ENCODE results near the gene UBE2J2. TPM values are rescaled to one million over a fixed set of nuclear protein-coding genes. Genes with fewer than 3 reads are reported as not detected.
"Not testable (repeated sequence)": the region's sequence is repeated elsewhere in the genome, so short reads cannot be mapped to it uniquely, and the experiment has no call there.

The UBE2J2 gene
- total RNA-seq, 2 donors from 2014 or later, result 50.6 to 57.7 TPM

DNA sequence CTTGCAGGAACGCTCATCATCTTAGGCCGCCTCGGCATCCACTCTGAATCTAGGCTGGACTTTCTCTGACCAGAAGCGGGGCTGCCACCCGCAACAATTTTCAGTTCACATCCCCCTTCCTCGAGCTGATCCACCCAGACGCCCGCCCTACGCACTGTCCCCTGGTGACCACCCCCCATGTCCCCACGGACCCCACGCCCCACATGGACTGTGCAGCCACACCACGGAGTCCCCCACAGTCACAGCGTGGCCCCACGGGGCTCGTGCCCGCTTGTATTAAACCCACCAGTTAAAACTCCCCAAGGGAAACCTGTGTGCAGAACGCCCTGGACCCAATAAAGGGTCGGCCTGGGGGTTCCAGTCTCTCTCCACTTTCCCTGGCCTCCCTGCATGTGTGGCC lies 14.1 kb downstream of the UBE2J2 start:
- Mint-ChIP-seq H3K4me1 (peaks cover 22% of the 10 kb centered on the region), H3K4me3 (no peak overlapping the region), H3K27ac (peak overlapping the region; percentile 86), H3K27me3 (no peaks in the 10 kb centered on the region), H3K36me3 (ENCODE audit: low read depth) (no peaks in the 10 kb centered on the region)
- DNase-seq (no peak), ATAC-seq (no peak)
- H3K9me3 ChIP-seq (ENCODE audit: control insufficient read depth, low read length, poor library complexity, severe bottlenecking), result no peaks in the 10 kb centered on the region

- ATAC-seq (no peak), DNase-seq (no peak)
- no peaks in the 10 kb centered on the region for H3K27me3 Mint-ChIP-seq
- H3K4me3 Mint-ChIP-seq, result no peak overlapping the region
- peaks cover 22% of the 10 kb centered on the region for H3K4me1 Mint-ChIP-seq
- H3K9me3 ChIP-seq (ENCODE audit: control insufficient read depth, low read length, poor library complexity, severe bottlenecking), result no peaks in the 10 kb centered on the region
- H3K36me3 Mint-ChIP-seq (ENCODE audit: low read depth), result no peaks in the 10 kb centered on the region
- no peak overlapping the region for H3K27ac Mint-ChIP-seq
These were observed 14.6 kb downstream of the UBE2J2 start for GRCh38 chr1:1259119-1259488.

DNA sequence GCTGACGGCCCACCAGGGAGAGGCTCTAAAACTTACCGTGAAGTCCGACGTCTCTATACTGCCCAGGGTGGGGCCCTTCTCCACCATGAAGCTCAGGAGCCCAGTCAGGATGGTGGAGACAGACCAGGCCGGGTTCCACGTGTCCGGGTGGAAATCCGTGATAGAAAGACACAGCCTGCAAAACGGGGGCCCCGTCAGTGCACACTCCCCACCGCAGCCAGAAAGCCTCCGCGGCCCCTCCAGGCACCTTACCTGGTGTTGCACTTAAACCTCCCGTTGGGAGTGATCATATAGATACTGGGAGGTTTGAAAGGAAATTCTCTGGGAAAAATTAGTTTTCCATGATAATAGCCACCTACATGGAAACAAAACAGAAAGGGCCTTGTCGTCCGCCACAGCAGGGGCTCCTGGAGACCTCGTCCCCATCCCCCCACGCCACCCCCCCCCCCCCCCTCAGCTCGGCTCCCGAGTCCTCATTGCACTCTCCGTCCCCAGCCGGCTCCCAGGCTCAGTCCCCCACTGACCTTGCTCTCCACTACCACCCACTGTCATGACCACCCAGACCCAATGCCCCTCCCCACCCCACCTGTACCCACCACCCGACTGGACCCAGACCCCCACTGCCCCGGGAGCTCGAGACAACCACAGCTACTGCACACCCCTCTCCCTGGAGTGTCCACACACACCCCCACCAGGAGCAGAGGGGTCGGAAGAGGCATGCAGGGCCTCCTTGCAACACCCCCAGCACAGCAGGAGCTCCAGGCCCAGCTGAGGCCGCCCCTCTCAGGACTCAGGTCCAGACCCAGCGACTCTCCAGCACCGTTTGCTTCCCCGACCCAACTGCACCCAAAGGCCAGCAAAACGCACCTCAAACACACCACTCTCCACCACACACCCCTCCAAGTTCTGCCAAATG lies 16.4 kb downstream of the UBE2J2 start:
- DNase-seq (no peak), ATAC-seq (no peak)
- Mint-ChIP-seq H3K4me3 (no peak overlapping the region), H3K27ac (no peak overlapping the region), H3K27me3 (no peaks in the 10 kb centered on the region), H3K4me1 (peaks cover 24% of the 10 kb centered on the region), H3K36me3 (ENCODE audit: low read depth) (no peaks in the 10 kb centered on the region)
- H3K9me3 ChIP-seq (ENCODE audit: control insufficient read depth, low read length, poor library complexity, severe bottlenecking), result no peaks in the 10 kb centered on the region

DNA sequence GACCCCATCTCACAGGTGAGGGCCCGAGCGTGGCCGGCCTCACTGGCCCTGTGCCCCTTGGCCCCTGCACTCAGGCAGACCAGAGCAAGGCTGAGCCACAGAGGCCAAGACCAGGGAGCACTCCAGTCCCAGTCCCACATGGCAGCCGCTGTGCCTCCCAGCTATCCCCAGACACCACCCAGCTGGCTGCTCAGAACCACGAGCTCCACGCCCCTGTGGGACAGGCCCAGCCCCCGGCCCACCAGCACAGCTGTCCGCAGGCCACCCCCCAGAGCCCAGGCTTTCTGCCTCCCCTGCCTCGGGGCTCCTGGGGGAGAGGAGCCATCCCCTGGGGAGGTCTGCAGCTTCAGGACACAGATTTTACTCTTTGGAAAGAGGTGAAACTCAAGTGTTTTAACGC lies 18.0 kb downstream of the UBE2J2 start:
- peak overlapping the region; percentile 61 for H3K27ac Mint-ChIP-seq
- peaks cover 22% of the 10 kb centered on the region for H3K4me1 Mint-ChIP-seq
- H3K4me3 Mint-ChIP-seq, result no peak overlapping the region
- H3K27me3 Mint-ChIP-seq, result no peaks in the 10 kb centered on the region
- no peaks in the 10 kb centered on the region for H3K9me3 ChIP-seq (ENCODE audit: control insufficient read depth, low read length, poor library complexity, severe bottlenecking)
- H3K36me3 Mint-ChIP-seq (ENCODE audit: low read depth), result no peaks in the 10 kb centered on the region
- ATAC-seq, result no peak
- no peak for DNase-seq

- H3K4me3 Mint-ChIP-seq, result no peak overlapping the region
- ATAC-seq (no peak), DNase-seq (no peak)
- no peaks in the 10 kb centered on the region for H3K27me3 Mint-ChIP-seq
- peaks cover 21% of the 10 kb centered on the region for H3K4me1 Mint-ChIP-seq
- H3K27ac Mint-ChIP-seq, result peak overlapping the region; percentile 61
- H3K36me3 Mint-ChIP-seq (ENCODE audit: low read depth), result no peaks in the 10 kb centered on the region
- no peaks in the 10 kb centered on the region for H3K9me3 ChIP-seq (ENCODE audit: control insufficient read depth, low read length, poor library complexity, severe bottlenecking)
These were observed 18.6 kb downstream of the UBE2J2 start for GRCh38 chr1:1255078-1255477.

DNA sequence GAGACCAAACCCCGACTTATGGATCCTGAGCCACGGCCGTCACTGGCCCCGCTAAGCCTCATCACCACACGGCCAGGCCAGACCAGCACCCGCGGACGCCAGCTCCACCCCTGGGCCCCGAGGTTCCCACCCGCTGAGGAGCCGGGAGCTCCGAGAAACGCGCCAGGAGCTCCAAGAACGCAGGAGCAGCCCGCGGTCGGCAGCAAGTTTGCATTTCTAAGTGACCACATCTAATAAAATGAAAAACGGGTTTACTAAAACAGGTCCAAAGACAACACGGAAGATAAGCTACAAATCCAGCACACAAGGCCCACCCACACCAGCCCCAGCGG lies 19.0 kb downstream of the UBE2J2 start:
- DNase-seq (no peak), ATAC-seq (no peak)
- peaks cover 17% of the 10 kb centered on the region for H3K4me1 Mint-ChIP-seq
- peak overlapping the region; percentile 61 for H3K27ac Mint-ChIP-seq
- H3K36me3 Mint-ChIP-seq (ENCODE audit: low read depth), result no peaks in the 10 kb centered on the region
- H3K9me3 ChIP-seq (ENCODE audit: control insufficient read depth, low read length, poor library complexity, severe bottlenecking), result no peaks in the 10 kb centered on the region
- no peaks in the 10 kb centered on the region for H3K27me3 Mint-ChIP-seq
- no peak overlapping the region for H3K4me3 Mint-ChIP-seq

DNA sequence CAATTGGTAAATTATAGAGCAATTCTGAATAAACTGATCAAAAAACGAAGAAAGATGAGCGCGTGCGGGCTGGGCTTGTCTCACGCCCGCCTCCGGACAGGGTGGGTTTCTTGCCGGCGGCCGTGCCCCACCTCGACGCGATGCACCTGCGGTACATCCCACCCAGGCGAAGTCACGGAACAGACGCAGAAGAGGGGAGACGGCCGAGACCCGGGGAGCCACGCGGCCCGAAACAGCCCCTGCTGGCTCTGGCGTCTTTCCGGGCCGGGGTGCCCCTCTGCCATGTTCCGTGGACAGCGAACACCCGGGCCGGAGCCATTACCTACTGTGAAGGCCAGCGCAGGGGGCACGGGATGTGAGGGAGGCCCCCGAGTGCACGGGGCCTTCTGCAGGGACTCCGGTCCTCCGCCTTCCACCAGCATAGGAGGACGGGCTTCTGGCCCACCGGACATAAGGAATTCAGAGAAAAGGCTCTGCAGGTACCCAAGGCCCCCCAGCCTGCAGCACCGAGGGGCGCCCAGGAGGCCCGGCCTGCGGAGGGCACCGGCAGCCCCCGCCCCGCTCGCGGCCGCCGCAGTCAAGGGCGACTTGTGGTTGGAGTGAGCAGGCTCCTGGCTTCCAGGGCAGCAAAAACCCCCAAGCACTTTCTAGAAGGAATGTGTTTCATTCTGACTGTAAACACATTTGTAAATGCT lies 19.5 kb downstream of the UBE2J2 start:
- DNase-seq, result no peak
- no peaks in the 10 kb centered on the region for H3K36me3 Mint-ChIP-seq (ENCODE audit: low read depth)
- H3K27ac Mint-ChIP-seq, result peak overlapping the region; percentile 61
- peaks cover 14% of the 10 kb centered on the region for H3K4me1 Mint-ChIP-seq
- no peaks in the 10 kb centered on the region for H3K27me3 Mint-ChIP-seq
- H3K4me3 Mint-ChIP-seq, result no peak overlapping the region
- no peaks in the 10 kb centered on the region for H3K9me3 ChIP-seq (ENCODE audit: control insufficient read depth, low read length, poor library complexity, severe bottlenecking)
- no peak for ATAC-seq

DNA sequence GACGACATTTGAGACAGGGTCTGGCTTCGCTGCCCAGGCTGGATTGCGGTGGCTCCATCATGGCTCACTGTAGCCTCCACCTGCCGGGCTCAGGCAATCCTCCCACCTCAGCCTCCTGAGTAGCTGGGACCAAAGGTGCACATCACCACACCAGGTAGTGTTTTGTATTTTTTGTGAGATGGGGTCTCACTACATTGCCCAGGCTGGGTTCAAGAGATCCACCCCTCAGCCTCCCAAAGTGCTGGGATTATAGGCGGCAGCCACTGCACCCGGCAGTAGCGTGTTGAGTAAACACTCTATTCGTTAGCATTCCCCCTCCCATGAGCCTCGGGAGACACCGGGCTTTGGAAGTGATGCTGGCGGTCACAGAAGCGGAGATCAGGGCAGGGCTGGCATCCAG lies 20.3 kb downstream of the UBE2J2 start:
- no peaks in the 10 kb centered on the region for H3K9me3 ChIP-seq (ENCODE audit: control insufficient read depth, low read length, poor library complexity, severe bottlenecking)
- Mint-ChIP-seq H3K4me1 (peaks cover 11% of the 10 kb centered on the region), H3K4me3 (no peak overlapping the region), H3K36me3 (ENCODE audit: low read depth) (no peaks in the 10 kb centered on the region), H3K27ac (no peak overlapping the region), H3K27me3 (no peaks in the 10 kb centered on the region)
- no peak for DNase-seq
- no peak for ATAC-seq

DNA sequence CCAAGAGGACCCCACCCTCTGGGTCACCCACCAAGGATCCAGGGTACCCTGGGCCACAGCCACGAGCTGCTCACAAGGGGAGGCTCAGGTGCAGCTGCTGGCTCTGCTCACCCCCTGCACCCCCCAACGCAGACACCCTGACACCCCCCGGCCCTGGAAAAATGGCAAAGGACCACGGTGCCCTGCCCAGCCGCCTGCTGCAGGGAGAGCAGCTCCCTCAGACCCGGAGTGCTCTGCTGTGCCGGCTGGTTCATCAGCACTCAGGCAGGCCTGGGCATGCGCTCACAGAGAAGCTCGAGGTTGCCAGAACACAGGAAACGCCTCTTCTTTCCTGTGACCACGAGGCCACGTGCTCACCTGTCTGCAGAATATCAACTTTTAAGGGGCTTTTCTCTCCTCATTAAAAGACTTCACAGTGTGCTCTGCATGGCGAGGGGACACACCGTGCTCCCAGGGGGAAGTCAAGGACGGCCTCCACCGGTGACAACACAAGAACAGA lies 22.8 kb downstream of the UBE2J2 start:
- H3K36me3 Mint-ChIP-seq (ENCODE audit: low read depth), result no peaks in the 10 kb centered on the region
- peak overlapping the region; percentile 68 for H3K4me3 Mint-ChIP-seq
- H3K9me3 ChIP-seq (ENCODE audit: control insufficient read depth, low read length, poor library complexity, severe bottlenecking), result no peaks in the 10 kb centered on the region
- H3K4me1 Mint-ChIP-seq, result peaks cover 7% of the 10 kb centered on the region
- DNase-seq (peak in 2 of 3 donors; percentile 61 to 63), ATAC-seq (peak; percentile 98)
- H3K27ac Mint-ChIP-seq, result peak overlapping the region; percentile 92
- no peaks in the 10 kb centered on the region for H3K27me3 Mint-ChIP-seq

DNA sequence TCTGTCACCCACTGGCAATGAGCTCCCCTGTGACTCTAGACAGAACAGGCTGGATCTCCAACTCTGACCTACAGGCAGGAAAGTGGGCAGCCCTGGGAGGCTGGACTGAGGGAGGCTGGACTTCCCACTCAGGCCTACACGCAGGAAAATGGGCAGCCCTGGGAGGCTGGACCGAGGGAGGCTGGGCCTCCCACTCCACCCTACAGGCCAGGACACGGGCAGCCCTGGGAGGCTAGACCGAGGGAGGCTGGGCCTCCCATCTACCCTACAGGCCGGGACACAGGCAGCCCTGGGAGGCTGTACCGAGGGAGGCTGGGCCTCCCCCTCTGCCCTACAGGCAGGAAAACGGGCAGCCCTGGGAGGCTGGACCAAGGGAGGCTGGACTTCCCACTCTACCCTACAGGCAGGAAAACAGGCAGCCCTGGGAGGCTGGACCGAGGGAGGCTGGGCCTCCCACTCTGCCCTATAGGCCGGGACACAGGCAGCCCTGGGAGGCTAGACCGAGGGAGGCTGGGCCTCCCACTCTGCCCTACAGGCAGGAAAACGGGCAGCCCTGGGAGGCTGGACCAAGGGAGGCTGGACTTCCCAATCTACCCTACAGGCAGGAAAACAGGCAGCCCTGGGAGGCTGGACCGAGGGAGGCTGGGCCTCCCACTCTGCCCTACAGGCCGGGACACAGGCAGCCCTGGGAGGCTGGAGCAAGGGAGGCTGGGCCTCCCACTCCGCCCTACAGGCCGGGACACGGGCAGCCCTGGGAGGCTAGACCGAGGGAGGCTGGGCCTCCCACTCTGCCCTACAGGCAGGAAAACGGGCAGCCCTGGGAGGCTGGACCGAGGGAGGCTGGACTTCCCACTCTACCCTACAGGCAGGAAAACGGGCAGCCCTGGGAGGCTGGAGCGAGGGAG lies 25.4 kb downstream of the UBE2J2 start:
- H3K36me3 Mint-ChIP-seq (ENCODE audit: low read depth); ATAC-seq; H3K9me3 ChIP-seq (ENCODE audit: control insufficient read depth, low read length, poor library complexity, severe bottlenecking); H3K27ac Mint-ChIP-seq; H3K27me3 Mint-ChIP-seq; H3K4me3 Mint-ChIP-seq; H3K4me1 Mint-ChIP-seq; DNase-seq: not testable (repeated sequence)

DNA sequence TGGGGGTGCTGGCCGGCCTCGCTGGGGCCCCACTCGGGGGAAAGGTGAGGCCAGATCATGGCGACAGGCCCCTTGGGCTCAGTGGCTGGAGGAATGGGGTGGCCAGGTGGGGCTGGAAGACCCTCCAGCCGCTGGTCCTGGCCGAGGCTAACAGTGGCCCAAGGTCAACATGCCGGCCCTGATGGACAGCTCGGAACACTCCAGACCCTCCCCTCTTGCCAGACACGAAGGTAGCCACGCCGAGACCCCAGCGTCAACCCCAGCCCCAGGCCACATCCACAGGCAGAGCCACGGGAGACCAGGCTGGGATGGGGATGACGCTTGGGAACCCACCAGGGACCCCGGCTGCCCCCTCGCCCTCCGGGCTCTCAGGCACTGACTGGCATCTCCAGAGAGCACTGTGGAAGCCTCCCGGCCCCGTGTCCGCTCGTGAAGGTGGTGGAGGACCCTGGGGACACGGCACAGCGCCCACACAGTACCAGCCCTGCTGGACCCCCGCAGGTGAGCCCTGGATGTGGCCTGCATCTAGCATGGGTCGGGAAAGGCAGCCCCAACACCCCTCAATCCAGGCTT lies 26.2 kb downstream of the UBE2J2 start:
- no peaks in the 10 kb centered on the region for H3K27me3 Mint-ChIP-seq
- no peaks in the 10 kb centered on the region for H3K9me3 ChIP-seq (ENCODE audit: control insufficient read depth, low read length, poor library complexity, severe bottlenecking)
- ATAC-seq (no peak), DNase-seq (no peak)
- no peaks in the 10 kb centered on the region for H3K36me3 Mint-ChIP-seq (ENCODE audit: low read depth)
- no peak overlapping the region for H3K27ac Mint-ChIP-seq
- no peak overlapping the region for H3K4me3 Mint-ChIP-seq
- H3K4me1 Mint-ChIP-seq, result peaks cover 4% of the 10 kb centered on the region

GRCh38 chr1:1246577-1247340 lies 26.9 kb downstream of the UBE2J2 start, which contains the start of gene C1QTNF12:
Gene C1QTNF12, minus strand, starts transcription at chr1:1246722. Its CDS starts 32 bp downstream, at chr1:1246690.
- H3K27me3 Mint-ChIP-seq, result no peaks in the 10 kb centered on the region
- H3K4me3 Mint-ChIP-seq, result no peak within 1 kb of the TSS
- H3K9me3 ChIP-seq (ENCODE audit: control insufficient read depth, low read length, poor library complexity, severe bottlenecking), result no peaks in the 10 kb centered on the region
- H3K27ac Mint-ChIP-seq, result no peak within 1 kb of the TSS
- peaks cover 4% of the 10 kb centered on the region for H3K4me1 Mint-ChIP-seq
- DNase-seq (no peak), ATAC-seq (no peak)
- no peaks in the 10 kb centered on the region for H3K36me3 Mint-ChIP-seq (ENCODE audit: low read depth)
